OCI-LY7 (cell line): ENCODE data around the gene MUC12. TPM values are rescaled to one million over a fixed set of nuclear protein-coding genes. Genes with fewer than 3 reads are reported as not detected.

Experiments
- BruUV-seq: library from RNA; stranded (reverse); fragments of 400-500 nt; replicated peaks from 2 replicates; lab custom pipeline; 2021; lab: Mats Ljungman, UMichigan
- CTCF ChIA-PET: fragments of 300-600 bp; sonication (Branson Sonifier 250); formaldehyde crosslinking; loops from one replicate; lab custom pipeline; 2022; ENCODE audit warnings: antibody characterized with exemption; ENCODE audit not compliant: unreplicated experiment; lab: Charles Lee
- POLR2A ChIA-PET: fragments of 300-600 bp; sonication (Branson Sonifier 250); formaldehyde crosslinking; loops from one replicate; lab custom pipeline; 2022; ENCODE audit warnings: antibody characterized with exemption; lab: Charles Lee
- DNase-seq: peaks from one replicate; pipeline ENCODE4 v3.0.0-alpha.2; 2015; ENCODE audit warnings: low spot score
- H2AFZ ChIP-seq: fragments of 200-600 bp; sonication (generic), shearing (Covaris generic); 2 replicates; pipeline ENCODE4 v1.6.1; 2014; ENCODE audit warnings: mild to moderate bottlenecking, antibody characterized with exemption, low read length, moderate library complexity
- H3K27ac ChIP-seq: fragments of 200-600 bp; sonication (generic); 2 replicates; pipeline ENCODE4 v1.5.1; 2014; ENCODE audit warnings: mixed run types, low read depth, mild to moderate bottlenecking, moderate library complexity, low read length, inconsistent platforms; ENCODE audit not compliant: poor library complexity, severe bottlenecking
- H3K36me3 ChIP-seq: fragments of 200-600 bp; sonication (generic); 2 replicates; pipeline ENCODE4 v1.6.1; 2014; ENCODE audit warnings: mild to moderate bottlenecking, antibody characterized with exemption, low read length, moderate library complexity, mixed read lengths; ENCODE audit not compliant: insufficient read depth
- H3K4me1 ChIP-seq: fragments of 200-600 bp; sonication (generic); 2 replicates; pipeline ENCODE4 v1.5.1; 2014; ENCODE audit warnings: mild to moderate bottlenecking, low read length; ENCODE audit not compliant: insufficient read depth, poor library complexity, severe bottlenecking
- H3K4me2 ChIP-seq: fragments of 200-600 bp; sonication (generic); 2 replicates; pipeline ENCODE4 v1.6.1; 2014; ENCODE audit warnings: mild to moderate bottlenecking, low read length
- H3K4me3 ChIP-seq: fragments of 200-600 bp; sonication (generic); 2 replicates; pipeline ENCODE4 v1.5.1; 2014; ENCODE audit warnings: mild to moderate bottlenecking, low read depth, low read length; ENCODE audit not compliant: poor library complexity, severe bottlenecking
- H3K79me2 ChIP-seq: fragments of 200-600 bp; sonication (generic); 2 replicates; pipeline ENCODE4 v1.6.1; 2016; ENCODE audit warnings: low read depth, mild to moderate bottlenecking, low read length, moderate library complexity, mixed read lengths; ENCODE audit not compliant: insufficient read depth
- H3K9me2 ChIP-seq: fragments of 200-600 bp; sonication (generic); 2 replicates; pipeline ENCODE4 v1.6.1; 2016; ENCODE audit warnings: mild to moderate bottlenecking, low read length, mixed read lengths; ENCODE audit not compliant: insufficient read depth
- H3K9me3 ChIP-seq: fragments of 200-600 bp; sonication (generic); 2 replicates; pipeline ENCODE4 v1.6.1; 2014; ENCODE audit warnings: mild to moderate bottlenecking, mixed run types, low read length, mixed read lengths
- H4K20me1 ChIP-seq: fragments of 200-600 bp; sonication (generic); 2 replicates; pipeline ENCODE4 v1.6.1; 2014; ENCODE audit warnings: mild to moderate bottlenecking, antibody characterized with exemption, low read length, moderate library complexity, mixed read lengths; ENCODE audit not compliant: insufficient read depth
- EZH2phosphoT487 ChIP-seq: fragments of 200-600 bp; sonication (generic); IDR thresholded peaks from 2 replicates; pipeline ENCODE4 v1.6.1; 2018; ENCODE audit warnings: low read depth, borderline replicate concordance, mild to moderate bottlenecking, mixed run types, antibody characterized with exemption, low read length, moderate library complexity, mixed read lengths
- intact Hi-C: fragments of 100-400 bp; cut with micrococcal nuclease; formaldehyde crosslinking; loops from one replicate; pipeline ENCODE4 v1.10.0; 2022; ENCODE audit not compliant: unreplicated experiment
- total RNA-seq, 2 experiments: library from RNA; depleted of rRNA in 1 of 2; stranded (reverse); fragments of >200 nt in 1 of 2; shearing (Covaris generic) in 1 of 2; gene quantifications; 2 replicates each; pipeline ENCODE4 v1.2.3, GENCODE V29; 2014 to 2022
- TF ChIP-seq, protein P1 (sequence below): fragments of 200-600 bp; sonication (generic); conservative IDR thresholded peaks from 2 replicates; pipeline ENCODE4 v1.5.1; 2014; ENCODE audit warnings: mild to moderate bottlenecking, antibody characterized with exemption, low read length, moderate library complexity, mixed read lengths

MUC12 gene
- total RNA-seq, 2 experiments from 2014 or later: not detected

DNA sequence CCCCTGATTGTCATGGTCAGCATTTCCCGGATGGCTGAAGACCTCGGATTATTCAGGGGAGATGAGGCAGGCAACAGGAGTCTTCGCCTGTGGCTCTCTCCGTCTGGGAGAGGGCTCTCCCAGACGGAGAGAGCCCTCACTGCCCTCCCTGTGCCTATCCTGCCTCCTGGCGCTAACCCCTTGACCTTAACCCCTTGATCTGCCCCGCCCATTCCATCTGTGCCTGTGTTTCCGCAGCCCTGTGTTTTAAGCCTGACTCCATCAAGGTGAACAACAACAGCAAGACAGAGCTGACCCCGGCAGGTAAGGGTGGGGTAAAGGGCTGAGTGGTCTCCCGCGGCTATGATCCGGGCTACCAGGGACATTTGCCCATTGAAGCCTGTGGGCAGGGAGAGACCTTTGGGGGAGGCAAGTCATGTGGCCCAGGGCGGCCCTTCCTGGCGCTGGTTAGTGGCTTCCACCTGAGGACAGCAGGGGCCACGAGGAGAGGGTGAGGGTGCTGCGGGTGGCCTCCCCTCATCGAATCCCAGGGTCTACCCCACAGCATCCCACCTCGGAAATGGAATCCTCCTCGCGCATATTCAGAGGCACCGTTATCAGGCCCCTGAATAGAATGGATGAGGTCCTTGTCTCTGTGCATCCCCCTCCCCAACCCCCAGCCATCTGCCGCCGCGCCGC, 4.2 kb upstream of the MUC12 start:
- H4K20me1 ChIP-seq: no peaks in the 10 kb centered on the region
- BruUV-seq: no TSS peak
- CTCF ChIA-PET: no interaction called here
- H3K4me2 ChIP-seq: no peak overlapping the region
- no peaks in the 10 kb centered on the region for H3K9me3 ChIP-seq
- intact Hi-C loops: loop anchor here (5.0 kb wide), 1 partner anchor 92 kb away; no protein-coding TSS in a partner anchor
- no peaks in the 10 kb centered on the region for H3K9me2 ChIP-seq
- TF ChIP-seq, protein P1, sequence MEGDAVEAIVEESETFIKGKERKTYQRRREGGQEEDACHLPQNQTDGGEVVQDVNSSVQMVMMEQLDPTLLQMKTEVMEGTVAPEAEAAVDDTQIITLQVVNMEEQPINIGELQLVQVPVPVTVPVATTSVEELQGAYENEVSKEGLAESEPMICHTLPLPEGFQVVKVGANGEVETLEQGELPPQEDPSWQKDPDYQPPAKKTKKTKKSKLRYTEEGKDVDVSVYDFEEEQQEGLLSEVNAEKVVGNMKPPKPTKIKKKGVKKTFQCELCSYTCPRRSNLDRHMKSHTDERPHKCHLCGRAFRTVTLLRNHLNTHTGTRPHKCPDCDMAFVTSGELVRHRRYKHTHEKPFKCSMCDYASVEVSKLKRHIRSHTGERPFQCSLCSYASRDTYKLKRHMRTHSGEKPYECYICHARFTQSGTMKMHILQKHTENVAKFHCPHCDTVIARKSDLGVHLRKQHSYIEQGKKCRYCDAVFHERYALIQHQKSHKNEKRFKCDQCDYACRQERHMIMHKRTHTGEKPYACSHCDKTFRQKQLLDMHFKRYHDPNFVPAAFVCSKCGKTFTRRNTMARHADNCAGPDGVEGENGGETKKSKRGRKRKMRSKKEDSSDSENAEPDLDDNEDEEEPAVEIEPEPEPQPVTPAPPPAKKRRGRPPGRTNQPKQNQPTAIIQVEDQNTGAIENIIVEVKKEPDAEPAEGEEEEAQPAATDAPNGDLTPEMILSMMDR: no peak
- TF ChIP-seq EZH2phosphoT487: no peak
- H3K4me3 ChIP-seq: no peak overlapping the region
- no peak overlapping the region for H3K27ac ChIP-seq
- H2AFZ ChIP-seq: no peak overlapping the region
- H3K36me3 ChIP-seq: no peaks in the 10 kb centered on the region
- POLR2A ChIA-PET: no interaction called here
- peaks cover 4% of the 10 kb centered on the region for H3K4me1 ChIP-seq
- H3K79me2 ChIP-seq: no peaks in the 10 kb centered on the region
- no peak for DNase-seq

DNA sequence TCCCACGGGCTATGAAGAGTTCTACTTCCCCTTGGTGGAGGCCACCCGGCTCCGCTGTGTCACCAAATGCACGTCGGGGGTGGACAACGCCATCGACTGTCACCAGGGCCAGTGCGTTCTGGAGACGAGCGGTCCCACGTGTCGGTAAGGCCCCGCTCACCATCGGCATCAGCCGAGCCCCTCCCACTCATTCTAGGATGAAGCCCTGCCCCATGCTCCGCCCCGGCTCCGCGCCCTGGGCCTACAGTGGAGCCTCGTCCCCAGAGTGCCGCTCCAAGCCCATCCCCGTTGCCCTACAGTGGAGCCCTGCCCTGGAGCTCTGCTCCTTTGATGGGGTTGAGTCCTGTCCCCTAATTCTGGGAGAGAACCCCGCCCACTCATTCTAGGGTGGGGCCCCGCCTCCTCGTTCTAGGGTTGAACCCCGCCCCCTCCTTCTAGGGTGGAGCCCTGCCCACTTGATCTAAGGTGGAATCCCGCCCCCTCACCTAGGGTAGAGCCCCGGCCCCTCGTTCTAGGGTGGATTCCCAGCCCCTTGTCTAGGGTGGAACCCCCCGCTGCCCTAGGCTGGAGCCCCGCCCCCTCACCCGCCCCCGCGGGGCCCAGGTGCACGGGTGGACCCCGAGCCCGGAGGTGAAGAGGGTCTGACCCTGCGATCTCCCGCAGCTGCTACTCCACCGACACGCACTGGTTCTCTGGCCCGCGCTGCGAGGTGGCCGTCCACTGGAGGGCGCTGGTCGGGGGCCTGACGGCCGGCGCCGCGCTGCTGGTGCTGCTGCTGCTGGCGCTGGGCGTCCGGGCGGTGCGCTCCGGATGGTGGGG, 3.4 kb upstream of the MUC12 start:
- H3K4me2 ChIP-seq: peak overlapping the region; percentile 31
- no peak overlapping the region for H3K27ac ChIP-seq
- H3K36me3 ChIP-seq: no peaks in the 10 kb centered on the region
- CTCF ChIA-PET: no interaction called here
- no peak overlapping the region for H2AFZ ChIP-seq
- no peaks in the 10 kb centered on the region for H3K9me2 ChIP-seq
- intact Hi-C loops: loop anchor here (5.0 kb wide), 1 partner anchor 91 kb away; no protein-coding TSS in a partner anchor
- no peaks in the 10 kb centered on the region for H3K79me2 ChIP-seq
- POLR2A ChIA-PET: no interaction called here
- peak; percentile 40 for DNase-seq
- no peak for TF ChIP-seq EZH2phosphoT487
- TF ChIP-seq, protein P1: peak; percentile 77
- peaks cover 4% of the 10 kb centered on the region for H3K4me1 ChIP-seq
- H3K9me3 ChIP-seq: no peaks in the 10 kb centered on the region
- peak overlapping the region; percentile 5 for H3K4me3 ChIP-seq
- H4K20me1 ChIP-seq: no peaks in the 10 kb centered on the region
- no TSS peak for BruUV-seq
